HCT116 (cell line): ENCODE data around the gene CYB5D1. TPM values are rescaled to one million over a fixed set of nuclear protein-coding genes. Genes with fewer than 3 reads are reported as not detected.

Source experiments
- ATAC-seq: fragments of 200-7000 bp; cut with Tn5 transposase; 2 replicates; pipeline ENCODE4 v1.9.1; 2020; ENCODE audit warnings: mild to moderate bottlenecking, moderate library complexity
- BruUV-seq: library from RNA; stranded (reverse); fragments of 400-500 nt; replicated peaks from 2 replicates; lab custom pipeline; 2021; lab: Mats Ljungman, UMichigan
- CTCF ChIA-PET: fragments of 300-600 bp; sonication (Branson Sonifier 250); formaldehyde crosslinking; loops from one replicate; lab custom pipeline; 2021; ENCODE audit warnings: antibody characterized with exemption; lab: Charles Lee
- POLR2A ChIA-PET: fragments of 300-600, 350-600 bp; sonication (Branson Sonifier 250); formaldehyde crosslinking; loops from one replicate; lab custom pipeline; 2021; ENCODE audit warnings: antibody characterized with exemption; lab: Charles Lee
- RAD21 ChIA-PET, 2 experiments: fragments of 300-600 bp; sonication (Branson Sonifier 250); formaldehyde crosslinking; loops; one replicate each; lab custom pipeline; 2023; ENCODE audit warnings: low total read pairs in 2 of 2; ENCODE audit not compliant: uncharacterized antibody in 2 of 2, unreplicated experiment in 2 of 2, low non-redundant PET in 1 of 2; lab: Charles Lee
- DNase-seq: peaks from one replicate; pipeline ENCODE4 v3.0.0-alpha.2; 2010; ENCODE audit warnings: low read depth, low spot score
- H2AFZ ChIP-seq: fragments of 200-600 bp; shearing (Covaris generic), sonication (generic); 2 replicates; pipeline ENCODE4 v1.6.1; 2017; ENCODE audit warnings: low read depth, mixed run types, mixed read lengths, antibody characterized with exemption, low read length; ENCODE audit not compliant: poor library complexity, severe bottlenecking
- H3K27ac ChIP-seq: 2 replicates; pipeline ENCODE4 v1.5.1; 2012; ENCODE audit warnings: low read depth, low read length
- H3K27me3 ChIP-seq: fragments of 200-600 bp; sonication (generic); 2 replicates; pipeline ENCODE4 v1.6.1; 2016; ENCODE audit warnings: mixed run types, low read length, mixed read lengths; ENCODE audit not compliant: insufficient read depth
- H3K36me3 ChIP-seq, 2 experiments: fragments of 200-500 bp in 1 of 2; fragments of 200-600 bp in 1 of 2; sonication (Bioruptor generic) in 1 of 2; sonication (generic) in 1 of 2; 2 replicates each; pipeline versions ENCODE4 v1.5.1 to v1.6.1; 2014 to 2016; ENCODE audit warnings: low read length in 2 of 2, inconsistent platforms in 1 of 2, mixed read lengths in 1 of 2, mixed run types in 1 of 2; ENCODE audit not compliant: insufficient read depth in 2 of 2, control insufficient read depth in 1 of 2
- H3K4me1 ChIP-seq, 2 experiments: fragments of 200-600 bp in 1 of 2; sonication (generic) in 1 of 2; 2 replicates each; pipeline versions ENCODE4 v1.5.1 to v1.6.1; 2012 to 2017; ENCODE audit warnings: low read length in 2 of 2, inconsistent platforms in 1 of 2, mild to moderate bottlenecking in 1 of 2, mixed read lengths in 1 of 2, mixed run types in 1 of 2, moderate library complexity in 1 of 2; ENCODE audit not compliant: insufficient read depth in 2 of 2, control insufficient read depth in 1 of 2
- H3K4me2 ChIP-seq: fragments of 200-600 bp; sonication (generic); 2 replicates; pipeline ENCODE4 v1.6.1; 2017; ENCODE audit warnings: mixed run types, low read length, mixed read lengths
- H3K4me3 ChIP-seq, 2 experiments: fragments of 200-600 bp in 1 of 2; sonication (generic) in 1 of 2; replicated peaks in 1 of 2; 2 replicates each; pipeline ENCODE4 v1.5.1; 2011 to 2016; ENCODE audit warnings: low read length in 2 of 2, control low read depth in 1 of 2, low read depth in 1 of 2, mild to moderate bottlenecking in 1 of 2, mixed read lengths in 1 of 2, mixed run types in 1 of 2
- H3K79me2 ChIP-seq: fragments of 200-600 bp; sonication (generic); 2 replicates; pipeline ENCODE4 v1.6.1; 2017; ENCODE audit warnings: mild to moderate bottlenecking, mixed run types, low read length, moderate library complexity, mixed read lengths; ENCODE audit not compliant: insufficient read depth
- H3K9ac ChIP-seq: fragments of 200-600 bp; sonication (generic); 2 replicates; pipeline ENCODE4 v1.6.1; 2016; ENCODE audit warnings: low read length, mixed read lengths
- H3K9me2 ChIP-seq: fragments of 200-600 bp; sonication (generic), shearing (Covaris generic); 2 replicates; pipeline ENCODE4 v1.6.1; 2017; ENCODE audit warnings: mixed run types, mild to moderate bottlenecking, moderate library complexity; ENCODE audit not compliant: insufficient read depth
- H3K9me3 ChIP-seq, 2 experiments: fragments of 200-500 bp in 1 of 2; fragments of 200-600 bp in 1 of 2; sonication (Bioruptor generic) in 1 of 2; sonication (generic) in 1 of 2; 2 replicates each; pipeline ENCODE4 v1.6.1; 2014 to 2017; ENCODE audit warnings: low read length in 2 of 2, mixed read lengths in 2 of 2, inconsistent platforms in 1 of 2, low read depth in 1 of 2, mild to moderate bottlenecking in 1 of 2, mixed run types in 1 of 2, moderate library complexity in 1 of 2; ENCODE audit not compliant: control insufficient read depth in 1 of 2, insufficient read depth in 1 of 2
- H4K20me1 ChIP-seq: fragments of 200-600 bp; sonication (generic), shearing (Covaris generic); 2 replicates; pipeline ENCODE4 v1.6.1; 2017; ENCODE audit warnings: mixed run types, mild to moderate bottlenecking, moderate library complexity; ENCODE audit not compliant: insufficient read depth
- CBX3 ChIP-seq: IDR thresholded peaks from 2 replicates; pipeline ENCODE4 v1.6.1; 2012; ENCODE audit warnings: low read depth
- EGR1 ChIP-seq: IDR thresholded peaks from 2 replicates; pipeline ENCODE4 v1.6.1; 2012; ENCODE audit warnings: low read depth
- EZH2 ChIP-seq: fragments of 200-600 bp; sonication (generic); IDR thresholded peaks from 2 replicates; pipeline ENCODE4 v1.6.1; 2017; ENCODE audit warnings: antibody characterized with exemption, mixed run types
- FOSL1 ChIP-seq: IDR thresholded peaks from 2 replicates; pipeline ENCODE4 v1.6.1; 2012; ENCODE audit warnings: low read depth
- JUND ChIP-seq: IDR thresholded peaks from 2 replicates; pipeline ENCODE4 v1.6.1; 2012
- POLR2A ChIP-seq: IDR thresholded peaks from 2 replicates; pipeline ENCODE4 v1.7.0; 2011; ENCODE audit warnings: borderline replicate concordance; ENCODE audit not compliant: insufficient read depth, insufficient read length; ENCODE audit errors: extremely low read depth
- POLR2AphosphoS5 ChIP-seq: IDR thresholded peaks from 2 replicates; pipeline ENCODE4 v1.6.1; 2011; ENCODE audit warnings: mild to moderate bottlenecking, low read depth, low read length, moderate library complexity
- SIN3A ChIP-seq: IDR thresholded peaks from 2 replicates; pipeline ENCODE4 v1.6.1; 2012; ENCODE audit warnings: low read depth
- SP1 ChIP-seq: IDR thresholded peaks from 2 replicates; pipeline ENCODE4 v1.6.1; 2012; ENCODE audit warnings: low read depth
- SRF ChIP-seq: IDR thresholded peaks from 2 replicates; pipeline ENCODE4 v1.6.1; 2012; ENCODE audit warnings: low read depth
- TCF7L2 ChIP-seq: IDR thresholded peaks from 2 replicates; pipeline ENCODE4 v1.7.0; 2011; ENCODE audit warnings: borderline replicate concordance, inconsistent platforms; ENCODE audit not compliant: insufficient read depth, insufficient read length; ENCODE audit errors: extremely low read depth
- YY1 ChIP-seq: IDR thresholded peaks from 2 replicates; pipeline ENCODE4 v1.6.1; 2011; ENCODE audit warnings: low read length, low read depth, moderate library complexity, mild to moderate bottlenecking; ENCODE audit not compliant: insufficient replicate concordance; ENCODE audit errors: extremely low read depth
- ZBTB33 ChIP-seq: IDR thresholded peaks from 2 replicates; pipeline ENCODE4 v1.6.1; 2011; ENCODE audit warnings: mild to moderate bottlenecking, low read length, moderate library complexity; ENCODE audit not compliant: insufficient replicate concordance; ENCODE audit errors: extremely low read depth
- ZFX ChIP-seq: fragments of 450-650 bp; IDR thresholded peaks from 2 replicates; pipeline ENCODE4 v1.6.1; 2017
- ZNF274 ChIP-seq: fragments of 200-500 bp; sonication (Bioruptor generic); IDR thresholded peaks from 2 replicates; pipeline ENCODE4 v1.6.1; 2014; ENCODE audit warnings: mild to moderate bottlenecking, low read depth, low read length, inconsistent platforms
- intact Hi-C: fragments of 100-400 bp; cut with micrococcal nuclease; formaldehyde crosslinking; loops from 2 replicates; pipeline ENCODE4 v1.10.0; 2022
- total RNA-seq: library from RNA; stranded (reverse); gene quantifications from one replicate; pipeline ENCODE4 v1.2.1, GENCODE V29; 2021; ENCODE audit not compliant: unreplicated experiment

Gene CYB5D1
- total RNA-seq, 1 experiment from 2014 or later = 21.5 TPM

GRCh38 chr17:7835814-7836595 is 21.8 kb upstream of the CYB5D1 start:
- RAD21 ChIA-PET = interaction anchor here (0.6 to 1.3 kb wide), 3 partner anchors 9 to 21 kb away, joined by 3 to 6 read pairs (median 4); partner anchors contain the start of gene NAA38 (in 1 of the 2)
- DNase-seq = no peak
- peak overlapping the region; percentile 99 for H3K4me2 ChIP-seq
- no peaks in the 10 kb centered on the region for H3K9me2 ChIP-seq
- peak overlapping the region; percentile 74 to 82 for H3K4me3 ChIP-seq
- CTCF ChIA-PET = interaction anchor here (0.8 to 1.9 kb wide), 11 partner anchors 9 to 252 kb away, joined by 3 to 25 read pairs (median 5); partner anchors contain the start of genes CYB5D1, MPDU1 and NAA38
- peaks cover 39 to 72% of the 10 kb centered on the region in 2 experiments for H3K4me1 ChIP-seq
- H4K20me1 ChIP-seq = no peaks in the 10 kb centered on the region
- H3K27ac ChIP-seq = peak overlapping the region; percentile 98
- H3K79me2 ChIP-seq = peaks cover 21% of the 10 kb centered on the region
- peaks cover 0 to 3% of the 10 kb centered on the region in 2 experiments; a peak in 1 of 4 replicates for H3K36me3 ChIP-seq
- peak overlapping the region; percentile 97 for H3K9ac ChIP-seq
- intact Hi-C loops = loop anchor here (1.0 to 5.0 kb wide), 4 partner anchors 7 to 254 kb away; partner anchors contain the start of genes MPDU1 and NAA38
- H3K27me3 ChIP-seq = no peaks in the 10 kb centered on the region
- ATAC-seq = peak; percentile 9
- POLR2A ChIA-PET = interaction anchor here (0.5 to 3.9 kb wide), 5 partner anchors 9 to 570 kb away, joined by 3 to 22 read pairs (median 10); partner anchors contain the start of genes CYB5D1 and NAA38
- TF ChIP-seq SP1 (no peak), JUND (no peak), POLR2A (peak; percentile 35), ZFX (0 out of 2 replicates have a peak, but pooled peaks have one; percentile 12), EGR1 (no peak), YY1 (no peak), EZH2 (no peak), SRF (no peak), ZBTB33 (no peak), FOSL1 (no peak), CBX3 (no peak), TCF7L2 (no peak), POLR2AphosphoS5 (no peak; the same call in 1 of the 2 replicates), SIN3A (no peak), ZNF274 (no peak)
- no peaks in the 10 kb centered on the region for H3K9me3 ChIP-seq
- no peak overlapping the region for H2AFZ ChIP-seq
- BruUV-seq = TSS peak; percentile 43
